Suprapubic skin (tissue), 3 donors: ENCODE measurements around the gene NFIA.

ENCODE experiments used
- POLR2A ChIP-seq, 2 donors: fragments of 450-650 bp; IDR thresholded peaks; one replicate each; pipeline ENCODE4 v1.6.1; 2017; ENCODE audit warnings: antibody characterized with exemption in 2 of 2, mild to moderate bottlenecking in 2 of 2, moderate library complexity in 2 of 2
- TF ChIP-seq, protein P1 (sequence below), 2 donors: fragments of 200-600 bp in 1 of 2; fragments of 450-650 bp in 1 of 2; sonication (generic) in 1 of 2; IDR thresholded peaks; one replicate each; pipeline ENCODE4 v1.5.1; 2016 to 2019; ENCODE audit warnings: antibody characterized with exemption in 2 of 2, mild to moderate bottlenecking in 1 of 2, moderate library complexity in 1 of 2

DNA sequence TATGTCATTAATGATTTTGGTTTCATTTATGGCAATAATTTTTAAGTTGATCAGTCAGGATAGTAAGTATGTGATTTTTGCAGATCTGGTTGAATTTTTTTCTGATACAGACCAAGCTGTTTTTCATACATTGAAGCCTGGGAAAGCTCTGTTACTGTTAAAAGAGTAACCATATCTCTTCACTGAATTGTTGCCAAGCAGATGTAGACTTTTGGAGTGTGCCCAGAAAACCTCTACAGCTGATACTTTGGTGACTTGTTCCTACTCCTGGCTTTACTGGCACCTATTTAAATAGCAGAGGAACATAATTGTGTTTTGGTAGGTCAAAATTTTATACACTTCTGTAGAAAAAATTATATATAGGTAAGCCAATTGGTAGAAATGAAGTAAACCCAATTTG is 49.4 kb downstream of the NFIA start:
- TF ChIP-seq, protein P1, sequence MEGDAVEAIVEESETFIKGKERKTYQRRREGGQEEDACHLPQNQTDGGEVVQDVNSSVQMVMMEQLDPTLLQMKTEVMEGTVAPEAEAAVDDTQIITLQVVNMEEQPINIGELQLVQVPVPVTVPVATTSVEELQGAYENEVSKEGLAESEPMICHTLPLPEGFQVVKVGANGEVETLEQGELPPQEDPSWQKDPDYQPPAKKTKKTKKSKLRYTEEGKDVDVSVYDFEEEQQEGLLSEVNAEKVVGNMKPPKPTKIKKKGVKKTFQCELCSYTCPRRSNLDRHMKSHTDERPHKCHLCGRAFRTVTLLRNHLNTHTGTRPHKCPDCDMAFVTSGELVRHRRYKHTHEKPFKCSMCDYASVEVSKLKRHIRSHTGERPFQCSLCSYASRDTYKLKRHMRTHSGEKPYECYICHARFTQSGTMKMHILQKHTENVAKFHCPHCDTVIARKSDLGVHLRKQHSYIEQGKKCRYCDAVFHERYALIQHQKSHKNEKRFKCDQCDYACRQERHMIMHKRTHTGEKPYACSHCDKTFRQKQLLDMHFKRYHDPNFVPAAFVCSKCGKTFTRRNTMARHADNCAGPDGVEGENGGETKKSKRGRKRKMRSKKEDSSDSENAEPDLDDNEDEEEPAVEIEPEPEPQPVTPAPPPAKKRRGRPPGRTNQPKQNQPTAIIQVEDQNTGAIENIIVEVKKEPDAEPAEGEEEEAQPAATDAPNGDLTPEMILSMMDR (IDR thresholded peaks at IDR 0.05) = no peak
- no peak for TF ChIP-seq POLR2A (IDR thresholded peaks at IDR 0.05)
